ENCODE measurements around the gene CLEC16A. TPM values are rescaled to one million over a fixed set of nuclear protein-coding genes. Genes with fewer than 3 reads are reported as not detected.

CLEC16A gene
- total RNA-seq, 1 donor from 2014 or later = 35.9 TPM

Other genes with a start within 250 kb of the CLEC16A start
- gene TEKT5, start 249.6 kb upstream of the CLEC16A start, total RNA-seq = not detected in 2 replicates
- gene NUBP1, start 200.7 kb upstream of the CLEC16A start, total RNA-seq = 38.6 and 39.5 TPM in 2 replicates
- not detected in 2 replicates for gene TVP23A, start 125.8 kb upstream of the CLEC16A start, total RNA-seq
- gene CIITA, start 67.4 kb upstream of the CLEC16A start, total RNA-seq = 5.0 and 6.4 TPM in 2 replicates
- 35.6 and 38.0 TPM in 2 replicates for gene DEXI, start 2.1 kb upstream of the CLEC16A start, total RNA-seq